IPS-18c (cell line): ENCODE measurements around the gene C19orf25.
"Not testable (repeated sequence)": the region's sequence is repeated elsewhere in the genome, so short reads cannot be mapped to it uniquely, and the experiment has no call there.

Experiments
- H3K4me3 ChIP-seq: 2 replicates; pipeline ENCODE4 v1.7.0; 2013; ENCODE audit warnings: low read depth, mild to moderate bottlenecking, low read length, moderate library complexity; ENCODE audit not compliant: insufficient read depth
- H3K9me3 ChIP-seq: one replicate; pipeline ENCODE4 v1.6.1; 2013; ENCODE audit warnings: mild to moderate bottlenecking, low read length, moderate library complexity; ENCODE audit not compliant: control insufficient read depth, insufficient read depth

C19orf25 gene

GRCh38 chr19:1449467-1450442 lies 29.3 kb downstream of the C19orf25 start, which contains the start of gene APC2:
TSS of gene APC2 (plus strand) at chr19:1450121. CDS start at chr19:1453002, 2,881 bp downstream.
- Histone ChIP-seq H3K9me3 (peaks cover 2% of the 10 kb centered on the region), H3K4me3 (no peak within 1 kb of the TSS; the same call in 1 of the 2 replicates)

GRCh38 chr19:1447944-1448343 lies 31.1 kb downstream of the C19orf25 start:
- H3K9me3 ChIP-seq, result peaks cover 2% of the 10 kb centered on the region
- H3K4me3 ChIP-seq, result no peak overlapping the region

- Histone ChIP-seq H3K4me3 (no peak overlapping the region), H3K9me3 (peaks cover 2% of the 10 kb centered on the region)
Measured at GRCh38 chr19:1447504-1447903, 31.5 kb downstream of the C19orf25 start.

- peak overlapping the region; percentile 52; the same call in 1 of the 2 replicates for H3K4me3 ChIP-seq
Measured at GRCh38 chr19:1446713-1447481, 32.1 kb downstream of the C19orf25 start.

GRCh38 chr19:1445932-1446712 lies 32.9 kb downstream of the C19orf25 start:
- Histone ChIP-seq H3K4me3 (peak overlapping the region; percentile 52), H3K9me3 (peaks cover 2% of the 10 kb centered on the region)

More at GRCh38 chr19:1446713-1447481, 32.1 kb downstream of the C19orf25 start:
- H3K9me3 ChIP-seq, result peaks cover 2% of the 10 kb centered on the region

GRCh38 chr19:1445185-1445931 lies 33.7 kb downstream of the C19orf25 start:
- Histone ChIP-seq H3K4me3 (peak overlapping the region; percentile 53), H3K9me3 (peaks cover 2% of the 10 kb centered on the region)

- Histone ChIP-seq H3K9me3 (peaks cover 2% of the 10 kb centered on the region), H3K4me3 (no peak overlapping the region)
Measured at GRCh38 chr19:1441677-1442438, 37.2 kb downstream of the C19orf25 start.

- peaks cover 2% of the 10 kb centered on the region for H3K9me3 ChIP-seq
- H3K4me3 ChIP-seq, result no peak overlapping the region
Measured at GRCh38 chr19:1441022-1441426, 38.0 kb downstream of the C19orf25 start.

GRCh38 chr19:1440418-1440801 lies 38.6 kb downstream of the C19orf25 start:
- H3K4me3 ChIP-seq, result no peak overlapping the region
- no peaks in the 10 kb centered on the region for H3K9me3 ChIP-seq

GRCh38 chr19:1439525-1440417 lies 39.2 kb downstream of the C19orf25 start:
- peak overlapping the region; percentile 91 for H3K4me3 ChIP-seq

GRCh38 chr19:1438933-1439354 lies 40.1 kb downstream of the C19orf25 start:
- Histone ChIP-seq H3K4me3 (peak overlapping the region; percentile 91), H3K9me3 (no peaks in the 10 kb centered on the region)

More at GRCh38 chr19:1439525-1440417, 39.2 kb downstream of the C19orf25 start:
- not testable (repeated sequence) for H3K9me3 ChIP-seq

GRCh38 chr19:1438035-1438932 lies 40.7 kb downstream of the C19orf25 start, which contains the start of gene RPS15:
TSS of gene RPS15 (plus strand) at chr19:1438396. CDS start at chr19:1438426, 30 bp downstream.
- Histone ChIP-seq H3K4me3 (peak within 1 kb of the TSS; percentile 91), H3K9me3 (no peaks in the 10 kb centered on the region)

- no peak overlapping the region for H3K4me3 ChIP-seq
- H3K9me3 ChIP-seq, result no peaks in the 10 kb centered on the region
Measured at GRCh38 chr19:1437609-1438008, 41.4 kb downstream of the C19orf25 start.
